GM12878 (cell line): ENCODE measurements around the gene CR1. TPM values are rescaled to one million over a fixed set of nuclear protein-coding genes. Genes with fewer than 3 reads are reported as not detected.

Experiments used
- BHLHE40 ChIP-seq, 2 experiments: fragments of 450-650 bp in 1 of 2; IDR thresholded peaks; 2 replicates each; pipeline ENCODE4 v1.6.1; 2011 to 2017; ENCODE audit warnings: low read depth in 2 of 2, borderline replicate concordance in 1 of 2, improper control_type of control experiment in 1 of 2, low read length in 1 of 2, mild to moderate bottlenecking in 1 of 2
- CHD1 ChIP-seq: IDR thresholded peaks from 2 replicates; pipeline ENCODE4 v1.6.1; 2012; ENCODE audit warnings: low read depth, low read length, improper control_type of control experiment
- CREM ChIP-seq: IDR thresholded peaks from 2 replicates; pipeline ENCODE4 v1.6.1; 2014; ENCODE audit warnings: antibody characterized with exemption, low read depth
- HDAC6 ChIP-seq: fragments of 200-600 bp; sonication (generic); IDR thresholded peaks from one replicate; pipeline ENCODE4 v1.8.0; 2017; ENCODE audit warnings: antibody characterized with exemption; ENCODE audit not compliant: unreplicated experiment
- MXI1 ChIP-seq: fragments of 150-350 bp; IDR thresholded peaks from 2 replicates; pipeline ENCODE4 v1.6.1; 2011; ENCODE audit warnings: low read depth, mild to moderate bottlenecking, inconsistent platforms, low read length, improper control_type of control experiment
- MYC ChIP-seq: IDR thresholded peaks from 2 replicates; pipeline ENCODE4 v1.6.1; 2011; ENCODE audit warnings: mild to moderate bottlenecking, low read length, moderate library complexity, inconsistent platforms; ENCODE audit not compliant: insufficient read depth, insufficient replicate concordance, insufficient read length, severe bottlenecking
- NFYB ChIP-seq: IDR thresholded peaks from 2 replicates; pipeline ENCODE4 v1.6.1; 2011; ENCODE audit warnings: low read depth, mild to moderate bottlenecking, low read length, improper control_type of control experiment, moderate library complexity; ENCODE audit not compliant: insufficient read depth
- NR2C1 ChIP-seq: fragments of 450-650 bp; IDR thresholded peaks from 2 replicates; pipeline ENCODE4 v1.6.1; 2017; ENCODE audit warnings: antibody characterized with exemption, mild to moderate bottlenecking, moderate library complexity
- PAX8 ChIP-seq: fragments of 450-650 bp; IDR thresholded peaks from 2 replicates; pipeline ENCODE4 v1.6.1; 2017; ENCODE audit warnings: mild to moderate bottlenecking, moderate library complexity
- POLR2A ChIP-seq: IDR thresholded peaks from 2 replicates; pipeline ENCODE4 v1.6.1; 2011; ENCODE audit warnings: low read depth, mild to moderate bottlenecking, low read length
- RAD51 ChIP-seq: fragments of 450-650 bp; IDR thresholded peaks from 2 replicates; pipeline ENCODE4 v1.6.1; 2016; ENCODE audit warnings: moderate library complexity, mild to moderate bottlenecking, inconsistent platforms
- RBBP5 ChIP-seq: fragments of 200-600 bp; sonication (generic); conservative IDR thresholded peaks from 2 replicates; pipeline ENCODE4 v1.6.1; 2016
- REST ChIP-seq: IDR thresholded peaks from 2 replicates; pipeline ENCODE4 v1.6.1; 2012; ENCODE audit warnings: mild to moderate bottlenecking, low read depth, low read length
- SMAD1 ChIP-seq: fragments of 450-650 bp; IDR thresholded peaks from 2 replicates; pipeline ENCODE4 v1.6.1; 2018; ENCODE audit warnings: mild to moderate bottlenecking, low read depth; ENCODE audit not compliant: partially characterized antibody
- SP1 ChIP-seq: IDR thresholded peaks from one replicate; pipeline ENCODE4 v1.6.1; 2011; ENCODE audit warnings: low read depth, low read length
- SREBF1 ChIP-seq: IDR thresholded peaks from 2 replicates; pipeline ENCODE4 v1.6.1; 2012; ENCODE audit warnings: mild to moderate bottlenecking, low read length
- TBL1XR1 ChIP-seq: IDR thresholded peaks from 2 replicates; pipeline ENCODE4 v1.6.1; 2012; ENCODE audit warnings: low read depth, low read length, improper control_type of control experiment
- TCF7 ChIP-seq: IDR thresholded peaks from 2 replicates; pipeline ENCODE4 v1.6.1; 2014; ENCODE audit warnings: antibody characterized with exemption, borderline replicate concordance
- WRNIP1 ChIP-seq: IDR thresholded peaks from 2 replicates; pipeline ENCODE4 v1.6.1; 2011; ENCODE audit warnings: low read depth, low read length, improper control_type of control experiment, borderline replicate concordance
- ZNF274 ChIP-seq: IDR thresholded peaks from one replicate; pipeline ENCODE4 v1.8.0; 2011; ENCODE audit not compliant: insufficient read length, insufficient read depth
- polyA plus RNA-seq, 11 experiments: library from polyadenylated mRNA; depleted of rRNA in 4 of 11; unstranded in 6 of 11; stranded (reverse) in 5 of 11; fragments of >200 nt; fragmentation: Nextera tagmentation in 4 of 11; fragmentation: Illumina TruSeq in 1 of 11; extraction: Ambion mirVana in 4 of 11; extraction: Trizol in 1 of 11; gene quantifications; 1 replicate in 1 of 11; 2 replicates in 10 of 11; pipeline versions ENCODE4 v1.2.1 to v1.2.3, GENCODE V29; 2011 to 2016; ENCODE audit warnings: inconsistent platforms in 2 of 11, missing spikeins in 2 of 11, low read depth in 1 of 11
- total RNA-seq, 4 experiments: library from RNA; depleted of rRNA in 3 of 4; stranded (reverse); fragments of >200 nt in 3 of 4; fragmentation: Illumina TruSeq in 1 of 4; extraction: Trizol in 1 of 4; gene quantifications; 2 replicates each; pipeline versions ENCODE4 v1.2.1 to v1.2.3, GENCODE V29; 2013 to 2021
- TF ChIP-seq, protein P1 (sequence below): IDR thresholded peaks from 2 replicates; pipeline ENCODE4 v1.6.1; 2011; ENCODE audit warnings: low read depth, mild to moderate bottlenecking, low read length, moderate library complexity, borderline replicate concordance; ENCODE audit errors: extremely low read depth
- TF ChIP-seq, protein P2 (sequence below): fragments of 450-650 bp; IDR thresholded peaks from 2 replicates; pipeline ENCODE4 v1.6.1; 2018; ENCODE audit warnings: mild to moderate bottlenecking, low read depth, moderate library complexity; ENCODE audit not compliant: partially characterized antibody
- TF ChIP-seq, protein P3 (sequence below): IDR thresholded peaks from 2 replicates; pipeline ENCODE4 v1.6.1; 2012; ENCODE audit warnings: low read depth, low read length, improper control_type of control experiment

CR1 gene
- total and polyA plus RNA-seq, 10 of the 15 experiments (the other 5 are each of a cell fraction or from before 2014, with no cell fraction given) = 0.30 to 8.0 (median 4.3) TPM

- TF ChIP-seq REST = 0 out of 2 replicates have a peak, but pooled peaks have one; percentile 27
- no peak for TF ChIP-seq SMAD1
- TF ChIP-seq NFYB = no peak
- TF ChIP-seq, protein P1, sequence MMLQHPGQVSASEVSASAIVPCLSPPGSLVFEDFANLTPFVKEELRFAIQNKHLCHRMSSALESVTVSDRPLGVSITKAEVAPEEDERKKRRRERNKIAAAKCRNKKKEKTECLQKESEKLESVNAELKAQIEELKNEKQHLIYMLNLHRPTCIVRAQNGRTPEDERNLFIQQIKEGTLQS = no peak
- peak; percentile 95 for TF ChIP-seq POLR2A
- no peak for TF ChIP-seq NR2C1
- TF ChIP-seq RBBP5 = no peak
- TF ChIP-seq HDAC6 = no peak
- TF ChIP-seq BHLHE40 (IDR thresholded peaks at IDR 0.05; ENCODE audit: borderline replicate concordance in 1 of 2, low read depth in 2 of 2, low read length in 1 of 2) = peak; percentile 87 to 90
- TF ChIP-seq CREM = peak; percentile 38; the same call in 1 of the 2 replicates
- TF ChIP-seq, protein P2, sequence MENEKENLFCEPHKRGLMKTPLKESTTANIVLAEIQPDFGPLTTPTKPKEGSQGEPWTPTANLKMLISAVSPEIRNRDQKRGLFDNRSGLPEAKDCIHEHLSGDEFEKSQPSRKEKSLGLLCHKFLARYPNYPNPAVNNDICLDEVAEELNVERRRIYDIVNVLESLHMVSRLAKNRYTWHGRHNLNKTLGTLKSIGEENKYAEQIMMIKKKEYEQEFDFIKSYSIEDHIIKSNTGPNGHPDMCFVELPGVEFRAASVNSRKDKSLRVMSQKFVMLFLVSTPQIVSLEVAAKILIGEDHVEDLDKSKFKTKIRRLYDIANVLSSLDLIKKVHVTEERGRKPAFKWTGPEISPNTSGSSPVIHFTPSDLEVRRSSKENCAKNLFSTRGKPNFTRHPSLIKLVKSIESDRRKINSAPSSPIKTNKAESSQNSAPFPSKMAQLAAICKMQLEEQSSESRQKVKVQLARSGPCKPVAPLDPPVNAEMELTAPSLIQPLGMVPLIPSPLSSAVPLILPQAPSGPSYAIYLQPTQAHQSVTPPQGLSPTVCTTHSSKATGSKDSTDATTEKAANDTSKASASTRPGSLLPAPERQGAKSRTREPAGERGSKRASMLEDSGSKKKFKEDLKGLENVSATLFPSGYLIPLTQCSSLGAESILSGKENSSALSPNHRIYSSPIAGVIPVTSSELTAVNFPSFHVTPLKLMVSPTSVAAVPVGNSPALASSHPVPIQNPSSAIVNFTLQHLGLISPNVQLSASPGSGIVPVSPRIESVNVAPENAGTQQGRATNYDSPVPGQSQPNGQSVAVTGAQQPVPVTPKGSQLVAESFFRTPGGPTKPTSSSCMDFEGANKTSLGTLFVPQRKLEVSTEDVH = no peak
- TF ChIP-seq ZNF274 = no peak
- TF ChIP-seq MYC = peak; percentile 84
- no peak for TF ChIP-seq SREBF1
- no peak for TF ChIP-seq PAX8
- TF ChIP-seq TBL1XR1 = no peak
- TF ChIP-seq MXI1 = no peak
- no peak for TF ChIP-seq TCF7
- TF ChIP-seq WRNIP1 = no peak
- TF ChIP-seq SP1 = no peak
- TF ChIP-seq, protein P3, sequence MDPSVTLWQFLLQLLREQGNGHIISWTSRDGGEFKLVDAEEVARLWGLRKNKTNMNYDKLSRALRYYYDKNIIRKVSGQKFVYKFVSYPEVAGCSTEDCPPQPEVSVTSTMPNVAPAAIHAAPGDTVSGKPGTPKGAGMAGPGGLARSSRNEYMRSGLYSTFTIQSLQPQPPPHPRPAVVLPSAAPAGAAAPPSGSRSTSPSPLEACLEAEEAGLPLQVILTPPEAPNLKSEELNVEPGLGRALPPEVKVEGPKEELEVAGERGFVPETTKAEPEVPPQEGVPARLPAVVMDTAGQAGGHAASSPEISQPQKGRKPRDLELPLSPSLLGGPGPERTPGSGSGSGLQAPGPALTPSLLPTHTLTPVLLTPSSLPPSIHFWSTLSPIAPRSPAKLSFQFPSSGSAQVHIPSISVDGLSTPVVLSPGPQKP = no peak
- TF ChIP-seq RAD51 = peak; percentile 26; the same call in 1 of the 2 replicates
- TF ChIP-seq CHD1 = no peak
Measured at GRCh38 chr1:207454046-207454964, 41.7 kb upstream of the CR1 start, which contains the start of gene CR2 (continued).
